Erythroblast (primary cell): ENCODE measurements around the gene CDK14.
A peak's percentile ranks its signal among the peaks of the same experiment; 100 is the strongest.

Source experiments
- DNase-seq, 2 experiments: peaks; one replicate each; lab custom pipeline; 2025; lab: John Stamatoyannopoulos, UW
- GATA1 ChIP-seq: IDR thresholded peaks from 2 replicates; pipeline ENCODE4 v1.6.1; 2011; ENCODE audit warnings: low read depth, mild to moderate bottlenecking, control low read depth, low read length, moderate library complexity
- POLR2A ChIP-seq: IDR thresholded peaks from 2 replicates; pipeline ENCODE4 v1.6.1; 2011; ENCODE audit warnings: mild to moderate bottlenecking, low read length

The CDK14 gene

DNA sequence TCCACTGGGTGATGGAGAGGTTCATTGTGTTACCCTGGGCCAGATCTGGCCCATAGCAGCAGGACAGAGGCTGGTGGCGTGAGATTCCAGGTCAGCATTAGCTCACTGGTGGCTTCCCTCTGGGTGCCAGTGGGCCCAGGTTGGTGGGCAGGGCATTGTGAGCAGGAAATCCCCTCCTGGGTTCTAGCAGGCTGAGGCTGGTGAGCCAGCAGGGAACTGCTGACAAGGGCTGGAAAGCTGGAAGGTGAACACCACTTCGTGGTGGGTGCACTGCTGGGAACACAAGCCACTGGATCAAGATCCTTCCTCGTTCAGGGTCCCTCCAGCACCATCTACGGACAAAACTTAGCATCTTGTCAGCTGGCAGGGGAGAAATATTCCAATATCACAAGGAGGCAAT lies 408.9 kb downstream of the CDK14 start:
- DNase-seq, result no peak

DNA sequence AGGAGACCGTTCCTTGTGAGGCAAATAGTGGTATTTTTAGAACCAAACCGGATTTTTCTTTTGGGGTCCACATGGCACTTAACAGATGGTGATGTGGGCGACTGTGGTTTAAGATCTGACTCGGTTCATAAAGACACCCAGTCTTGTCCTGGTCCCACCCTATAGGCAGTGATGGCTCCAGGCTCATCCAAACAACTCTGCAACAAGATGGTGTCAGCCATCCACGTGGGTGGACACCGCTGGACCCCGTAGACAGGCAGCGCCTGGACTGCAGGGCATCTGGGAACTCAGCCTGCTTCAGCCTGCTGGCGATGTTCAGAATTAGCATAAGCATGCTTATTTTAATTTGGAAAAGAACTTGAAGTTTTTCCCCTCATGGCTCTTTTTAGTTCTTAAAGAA lies 409.7 kb downstream of the CDK14 start:
- TF ChIP-seq GATA1 (no peak), POLR2A (no peak)
- no peak for DNase-seq

More for the DNA sequence above, 408.9 kb downstream of the CDK14 start:
- TF ChIP-seq POLR2A, result no peak
- no peak for TF ChIP-seq GATA1

DNA sequence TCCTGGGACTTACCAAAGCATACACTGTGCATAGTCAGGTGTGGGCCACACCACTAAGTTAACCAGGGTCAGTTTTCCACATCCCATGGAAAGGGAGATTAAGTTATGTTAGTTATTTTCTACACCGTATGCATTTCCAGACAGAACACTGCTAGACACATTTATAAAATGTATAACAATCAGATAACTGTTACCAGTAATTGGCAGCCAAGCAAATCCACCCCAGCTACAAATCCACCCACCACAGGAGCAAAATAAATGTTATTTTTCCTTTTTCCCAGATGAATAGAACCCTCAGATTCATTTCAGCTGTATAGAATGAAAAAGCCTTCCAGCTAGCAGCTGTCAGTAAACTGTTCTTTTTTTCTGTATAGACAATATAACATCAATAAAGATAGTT lies 411.2 kb downstream of the CDK14 start:
- no peak for DNase-seq
- no peak for TF ChIP-seq POLR2A
- TF ChIP-seq GATA1, result no peak

DNA sequence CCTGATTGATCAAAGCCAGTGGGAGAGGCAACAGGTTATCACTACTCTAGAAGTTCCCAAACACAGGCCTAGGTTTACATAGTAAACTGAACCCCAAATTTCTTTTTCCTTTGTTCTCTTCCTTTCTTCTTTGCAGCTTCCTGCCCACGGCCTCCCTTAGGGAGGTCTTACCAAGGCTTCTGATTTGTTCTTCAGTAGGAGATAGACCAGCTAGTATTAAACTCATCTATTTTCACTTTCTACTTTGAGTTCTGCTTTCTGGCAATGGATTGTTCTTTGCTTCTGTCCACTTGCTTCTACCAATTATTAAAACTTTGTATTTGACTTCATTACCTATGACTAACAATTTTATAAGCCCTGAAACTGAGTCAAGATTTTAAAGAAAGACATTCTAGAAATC lies 417.0 kb downstream of the CDK14 start:
- no peak for TF ChIP-seq GATA1
- TF ChIP-seq POLR2A, result no peak
- no peak for DNase-seq

DNA sequence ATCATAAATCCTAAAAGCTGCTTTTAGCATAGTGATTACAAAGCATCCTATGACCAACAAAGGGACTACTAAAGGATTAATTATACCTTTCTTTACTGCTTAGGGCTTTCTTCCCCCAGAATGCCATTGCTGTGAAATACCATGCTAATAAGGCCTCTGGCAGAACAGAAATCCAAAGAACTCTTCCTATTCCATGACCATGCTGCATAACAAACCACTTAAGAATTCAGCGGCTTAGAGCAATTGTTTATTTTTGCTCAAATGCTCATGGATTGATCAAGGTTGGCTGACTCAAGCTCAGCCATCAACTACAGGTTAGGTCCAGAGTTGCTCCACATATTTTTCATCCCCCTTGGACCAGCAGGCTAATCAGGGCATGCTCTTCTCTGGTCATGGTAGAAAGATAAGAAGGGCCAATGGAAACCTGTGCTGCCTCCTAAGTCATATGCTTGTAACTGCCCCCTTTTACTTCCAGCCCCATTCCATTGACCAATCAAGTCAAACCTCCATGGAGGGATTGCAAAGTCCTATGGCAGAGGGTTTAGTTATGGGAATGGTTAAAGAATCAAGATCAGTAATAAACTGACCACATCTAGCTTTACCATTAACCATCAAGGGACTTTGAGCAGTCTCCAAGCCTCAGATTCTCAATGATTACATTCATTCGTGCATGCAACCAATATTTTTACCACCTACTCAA lies 423.7 kb downstream of the CDK14 start:
- no peak for TF ChIP-seq GATA1
- TF ChIP-seq POLR2A, result no peak
- no peak for DNase-seq

DNA sequence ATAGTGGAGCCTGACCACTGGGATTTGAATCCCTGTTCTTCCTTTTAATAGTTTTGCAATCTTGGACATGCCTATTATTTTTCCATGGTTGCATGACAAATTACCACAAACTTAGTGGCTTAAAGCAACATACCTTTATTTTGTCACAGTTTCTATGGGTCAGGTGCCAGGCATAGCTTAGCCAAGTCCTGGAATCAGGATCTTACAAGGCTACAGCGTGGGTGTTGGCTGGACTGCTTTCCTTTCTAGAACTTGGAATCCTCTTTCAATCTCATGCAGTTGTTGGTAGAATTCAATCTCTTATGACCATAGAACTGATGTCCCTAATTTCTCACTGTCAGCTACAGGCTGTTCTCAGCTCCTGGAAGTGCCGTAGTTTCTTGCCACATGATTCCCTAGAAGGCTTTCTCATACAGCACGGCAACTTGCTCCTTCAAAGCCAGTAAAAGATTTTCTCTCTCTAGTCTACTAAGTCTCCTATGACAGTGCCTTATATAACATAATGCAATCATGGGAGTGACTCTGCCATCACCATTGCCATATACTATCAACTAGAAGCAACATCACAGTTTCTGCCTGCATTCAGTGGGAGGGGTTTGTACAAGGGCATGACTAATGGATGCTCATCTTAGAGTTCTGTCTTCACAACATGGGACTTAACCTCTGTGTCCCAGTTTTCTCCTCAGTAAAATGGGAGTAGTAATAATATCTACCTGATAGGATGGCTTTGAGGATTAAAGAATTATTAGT lies 424.7 kb downstream of the CDK14 start:
- TF ChIP-seq POLR2A, result no peak
- TF ChIP-seq GATA1, result no peak

DNA sequence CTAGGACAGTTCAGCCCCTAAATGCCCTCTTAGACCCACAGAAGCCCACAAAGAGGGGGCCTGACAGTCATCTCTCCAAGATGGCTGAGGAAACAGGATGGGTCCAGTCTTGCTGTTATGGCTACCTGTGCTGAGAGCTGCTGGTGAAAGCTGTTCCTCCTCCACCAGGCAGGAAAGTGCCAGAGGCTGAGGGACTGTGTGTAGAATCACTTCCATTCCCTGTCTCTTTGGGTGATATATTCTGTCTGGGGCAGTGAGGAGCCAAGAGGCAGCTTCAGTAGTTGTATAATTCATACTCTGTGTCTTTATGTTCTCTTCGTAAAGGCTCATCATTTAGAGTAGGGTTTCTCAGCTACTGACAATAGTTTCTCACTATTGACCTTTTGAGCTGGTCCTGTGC lies 425.8 kb downstream of the CDK14 start:
- no peak for TF ChIP-seq GATA1
- no peak for TF ChIP-seq POLR2A
- no peak for DNase-seq

More for the DNA sequence above, 424.7 kb downstream of the CDK14 start:
- DNase-seq, result no peak

DNA sequence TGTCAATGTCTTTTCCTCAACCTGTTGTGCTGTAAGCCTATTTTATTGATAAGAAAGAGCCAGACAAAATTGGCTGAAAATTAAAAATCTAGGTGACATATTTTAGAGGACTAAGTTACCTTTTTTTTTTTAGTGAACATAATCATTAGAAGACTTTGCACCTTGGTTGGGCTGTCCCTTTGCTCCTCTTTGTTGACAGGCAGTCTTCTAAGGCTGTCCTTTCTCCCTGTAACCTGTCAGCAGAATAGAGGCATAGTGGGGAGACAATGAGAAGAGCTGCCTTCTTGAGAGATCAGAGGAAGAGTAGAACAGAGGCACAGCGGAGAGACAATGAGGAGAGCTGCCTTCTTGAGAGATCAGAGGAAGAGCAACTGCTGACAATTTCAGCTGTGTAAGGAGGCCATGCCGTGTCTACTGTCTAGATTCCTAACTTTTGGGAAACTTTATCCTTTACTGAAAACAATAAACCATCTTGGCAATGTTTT lies 429.8 kb downstream of the CDK14 start:
- TF ChIP-seq POLR2A (no peak), GATA1 (no peak)
- DNase-seq, result no peak

DNA sequence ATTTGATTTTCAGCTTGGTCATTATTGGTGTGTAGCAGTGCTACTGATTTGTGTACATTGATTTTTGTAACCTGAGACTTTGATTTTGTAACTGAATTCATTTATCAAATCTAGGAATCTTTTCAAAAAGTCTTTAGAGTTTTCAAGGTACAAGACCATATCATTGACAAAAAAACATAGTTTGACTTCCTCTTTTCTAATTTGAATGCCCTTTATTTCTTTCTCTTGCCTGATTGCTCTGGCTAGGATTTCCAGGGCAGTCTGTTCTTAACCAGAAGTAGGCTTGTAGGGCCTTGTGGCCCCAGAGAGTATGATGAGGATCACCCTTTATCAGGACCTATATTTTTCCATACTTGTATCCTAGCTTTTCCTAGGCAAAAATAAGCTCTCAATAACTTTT lies 433.6 kb downstream of the CDK14 start:
- TF ChIP-seq POLR2A (no peak), GATA1 (no peak)
- no peak for DNase-seq

DNA sequence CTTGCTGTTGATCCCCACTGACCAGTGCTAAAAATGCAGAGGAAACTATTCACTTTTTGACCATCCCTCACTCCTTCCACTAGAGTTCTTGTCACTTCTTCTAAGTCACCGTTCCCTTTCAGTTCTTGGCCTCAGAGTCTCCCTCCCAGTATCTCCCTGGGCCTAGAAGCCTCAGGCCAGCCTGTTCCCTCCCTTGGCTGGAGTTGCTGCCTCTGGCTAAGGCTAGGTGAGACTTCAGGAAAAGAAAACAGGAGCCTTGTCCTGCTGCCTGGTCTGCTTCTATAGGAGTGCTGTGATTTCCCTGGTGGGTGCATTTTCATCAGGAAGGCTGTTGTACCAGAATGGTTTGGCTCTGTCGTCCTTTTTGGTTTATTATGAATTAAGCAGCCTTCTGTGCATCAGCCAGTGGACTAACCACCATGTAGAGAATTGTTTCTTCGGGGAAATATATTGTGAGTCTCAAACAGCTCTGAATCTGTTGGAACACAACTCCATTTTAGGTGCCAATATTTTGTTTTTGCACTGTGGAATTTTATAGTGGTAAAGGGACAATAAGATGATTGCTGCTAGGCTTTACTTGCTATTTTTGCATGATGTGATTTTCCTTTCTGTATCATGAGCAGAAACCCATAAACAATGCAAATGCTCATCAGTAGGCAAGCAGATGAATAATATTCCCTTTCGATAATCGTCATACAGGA lies 434.7 kb downstream of the CDK14 start:
- TF ChIP-seq GATA1, result no peak
- no peak for TF ChIP-seq POLR2A
- DNase-seq, result no peak

DNA sequence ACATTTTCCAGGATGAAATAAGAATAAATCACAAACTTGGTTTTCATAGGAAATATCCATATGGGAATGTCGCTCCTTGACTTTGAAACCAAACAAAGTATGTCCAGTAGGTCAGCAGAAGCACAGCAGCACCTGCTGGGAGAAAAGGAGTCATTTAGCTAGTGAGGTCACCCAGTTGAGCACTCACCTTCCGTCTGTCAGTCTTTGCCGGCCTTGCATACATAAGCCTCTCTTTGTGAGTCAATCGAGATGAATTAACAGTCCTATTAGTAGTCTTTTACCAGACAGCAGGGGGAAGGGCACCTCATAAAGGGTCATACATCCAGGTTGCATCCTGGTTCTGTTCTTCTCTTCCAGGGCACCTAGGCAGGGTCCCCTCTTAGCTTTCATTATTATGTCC lies 435.6 kb downstream of the CDK14 start:
- no peak for DNase-seq
- TF ChIP-seq GATA1, result no peak
- TF ChIP-seq POLR2A, result no peak

DNA sequence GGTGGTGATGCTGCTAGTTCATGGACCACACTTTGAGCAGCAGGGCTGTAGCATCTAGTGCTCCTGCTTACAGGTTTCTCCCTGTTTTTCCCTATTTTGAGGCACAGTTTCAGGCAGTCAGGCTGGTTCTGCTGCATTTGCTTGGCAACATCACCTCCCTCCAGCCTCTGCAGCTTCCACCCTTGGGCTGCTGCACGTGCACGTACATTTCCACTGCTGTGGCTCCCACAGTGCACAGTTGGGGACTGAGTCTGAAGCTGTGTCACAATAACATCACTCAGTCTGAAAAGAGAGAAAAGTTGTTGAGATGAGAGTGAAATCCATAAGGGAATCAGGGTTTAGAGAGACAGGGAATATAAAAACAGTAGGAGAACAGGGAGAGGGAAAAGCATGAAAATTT lies 437.5 kb downstream of the CDK14 start:
- DNase-seq, result no peak
- no peak for TF ChIP-seq POLR2A
- no peak for TF ChIP-seq GATA1

DNA sequence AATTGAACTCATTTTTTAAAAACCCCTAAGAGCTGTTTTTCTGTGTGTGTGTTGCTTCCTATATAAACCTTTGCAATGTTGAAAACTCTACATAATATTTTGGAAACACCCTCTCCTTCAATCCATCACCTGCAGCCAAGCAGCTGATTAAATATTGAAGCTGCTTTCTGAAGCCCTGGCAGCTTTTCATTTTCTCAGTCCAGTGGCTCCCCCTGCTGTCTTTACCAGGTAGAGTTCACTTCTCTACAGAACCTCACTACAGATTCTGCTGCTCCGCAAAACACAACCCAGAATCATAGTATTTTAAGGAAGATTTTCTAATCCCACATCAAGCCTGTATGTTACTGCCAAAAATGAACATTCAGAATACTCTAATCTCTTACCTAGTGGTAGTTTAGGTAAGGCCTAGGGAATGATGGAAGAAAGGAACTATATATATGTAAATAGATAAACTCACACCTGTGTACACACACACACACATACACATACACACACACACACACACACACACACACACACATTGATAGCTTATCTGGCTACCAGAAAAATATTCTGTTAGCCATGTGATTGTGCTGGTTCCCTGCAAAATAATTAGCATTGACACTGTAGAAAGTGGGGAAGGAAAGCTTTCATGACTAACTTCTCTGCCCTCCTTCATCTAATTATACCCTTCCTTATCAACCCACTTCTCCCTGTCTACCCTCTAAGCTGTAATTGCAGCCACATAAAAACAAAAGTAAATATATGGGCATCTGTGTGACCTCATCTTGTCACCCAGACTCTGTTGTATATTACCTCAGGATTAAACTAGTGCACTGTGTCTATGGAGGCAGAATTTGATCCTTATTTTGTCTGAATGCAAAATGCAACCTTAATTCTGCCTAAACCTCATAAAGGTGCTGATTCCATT lies 438.6 kb downstream of the CDK14 start:
- DNase-seq, result peak; percentile 10 to 39
- TF ChIP-seq GATA1 (no peak), POLR2A (no peak)

DNA sequence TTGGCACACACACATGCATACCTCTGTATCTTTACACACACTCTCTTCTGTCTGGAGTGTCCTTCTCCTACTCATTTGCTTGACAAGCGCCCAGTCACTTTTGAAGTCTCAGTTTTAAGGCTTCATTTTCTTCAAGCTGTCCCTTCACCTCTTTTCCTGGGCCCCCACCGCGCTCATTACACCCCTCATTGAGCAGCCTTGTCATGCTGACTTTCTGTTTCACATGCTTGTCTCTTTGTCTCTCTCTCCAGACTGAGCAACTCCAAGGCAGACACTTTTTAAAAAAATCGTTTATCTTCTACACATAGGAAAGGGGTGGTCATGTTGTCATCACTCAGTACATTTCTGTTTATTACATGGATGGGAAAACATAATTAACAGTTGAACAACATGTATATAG lies 442.9 kb downstream of the CDK14 start:
- no peak for TF ChIP-seq POLR2A
- TF ChIP-seq GATA1, result no peak
- no peak for DNase-seq

DNA sequence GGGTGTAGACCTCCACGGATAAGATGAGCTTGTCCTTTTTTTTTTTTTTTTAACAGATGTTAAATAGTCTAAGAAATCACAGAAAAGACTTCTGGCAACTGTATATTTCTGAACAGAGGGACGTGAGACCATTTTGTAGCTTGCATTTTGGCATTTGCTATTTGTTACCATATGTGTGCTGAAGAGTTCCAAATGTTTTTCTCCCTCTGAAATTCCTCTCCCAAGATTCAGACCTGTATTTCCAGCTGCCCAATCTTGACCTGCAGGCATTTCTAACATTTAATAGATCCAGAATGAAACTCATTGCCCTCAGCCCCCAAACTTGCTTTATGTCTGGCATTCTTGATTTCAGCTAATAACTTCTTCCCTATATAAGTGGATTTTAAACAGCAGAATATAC lies 445.0 kb downstream of the CDK14 start:
- TF ChIP-seq GATA1 (no peak), POLR2A (no peak)
- DNase-seq, result no peak
